NCI-H1092 (cell line): ENCODE data around the gene ICAM3.
A peak's percentile ranks its signal among the peaks of the same experiment; 100 is the strongest.

Experiments used
- DNase-seq: peaks from one replicate; lab custom pipeline; 2025; lab: John Stamatoyannopoulos, UW

ICAM3 gene

GRCh38 chr19:10291554-10292205 lies 47.7 kb downstream of the ICAM3 start:
- no peak for DNase-seq

GRCh38 chr19:10290876-10291553 lies 48.4 kb downstream of the ICAM3 start:
- no peak for DNase-seq

GRCh38 chr19:10290357-10290875 lies 49.0 kb downstream of the ICAM3 start:
- DNase-seq: no peak

- no peak for DNase-seq
Measured at GRCh38 chr19:10289836-10290356, 49.5 kb downstream of the ICAM3 start, which contains the start of gene ICAM5. TSS of gene ICAM5 (plus strand) at chr19:10289952. CDS start at chr19:10290044, 92 bp downstream.

GRCh38 chr19:10289167-10289835 lies 50.1 kb downstream of the ICAM3 start:
- peak; percentile 22 for DNase-seq

- no peak for DNase-seq
Measured at GRCh38 chr19:10288662-10289166, 50.7 kb downstream of the ICAM3 start.

- no peak for DNase-seq
Measured at GRCh38 chr19:10286803-10287737, 52.4 kb downstream of the ICAM3 start, which contains the start of gene ICAM4. TSS of gene ICAM4 (plus strand) at chr19:10286955. CDS start at chr19:10287013, 58 bp downstream.

- DNase-seq: no peak
Measured at GRCh38 chr19:10285393-10285792, 54.0 kb downstream of the ICAM3 start.

- DNase-seq: no peak
Measured at GRCh38 chr19:10284960-10285278, 54.5 kb downstream of the ICAM3 start.

- DNase-seq: no peak
Measured at GRCh38 chr19:10284065-10284959, 55.1 kb downstream of the ICAM3 start.
